ENCODE results near the gene TBX1.

DNA sequence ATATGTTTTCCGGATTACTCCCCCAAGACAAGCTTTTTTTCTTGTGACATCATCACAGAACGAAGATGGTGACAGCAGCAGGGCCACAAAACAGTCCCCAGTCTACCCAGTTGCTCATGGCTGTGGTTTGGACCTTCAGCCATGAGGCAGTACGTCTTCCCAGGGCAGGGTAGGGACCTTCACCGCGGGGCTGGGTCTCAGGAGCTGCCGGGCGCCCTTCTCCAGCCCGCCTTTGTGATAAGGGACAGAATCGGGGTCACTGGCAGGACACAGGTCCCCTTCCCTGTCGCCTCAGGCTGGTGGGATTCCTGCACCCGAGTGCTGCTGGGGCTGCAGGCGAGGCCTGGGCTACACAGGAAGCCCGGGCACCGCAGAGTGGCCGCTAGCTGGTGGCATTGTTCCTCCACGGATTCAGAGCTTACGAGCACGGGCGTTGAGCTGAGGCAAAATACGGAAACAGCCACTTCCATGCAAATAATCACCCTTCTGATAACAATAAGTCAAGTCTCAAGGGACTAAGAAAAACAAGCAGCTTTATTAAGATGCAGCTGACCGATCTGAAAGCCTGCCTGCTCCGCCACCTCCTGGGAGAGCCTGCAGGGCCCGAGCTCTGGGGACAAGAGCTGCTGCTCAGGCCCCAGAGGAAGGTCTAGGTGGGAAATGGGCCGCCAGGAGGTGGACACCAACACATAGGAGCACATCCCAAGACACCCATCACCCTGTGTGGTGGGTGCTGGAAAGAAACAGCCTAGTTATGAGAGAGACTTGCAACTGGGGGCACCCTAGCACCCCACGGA is 12.3 kb downstream of the TBX1 start:
- TF ChIP-seq NCOA2 (CRISPR knock-in tag; IDR thresholded peaks at IDR 0.05), result no peak
- TF ChIP-seq, protein P1, sequence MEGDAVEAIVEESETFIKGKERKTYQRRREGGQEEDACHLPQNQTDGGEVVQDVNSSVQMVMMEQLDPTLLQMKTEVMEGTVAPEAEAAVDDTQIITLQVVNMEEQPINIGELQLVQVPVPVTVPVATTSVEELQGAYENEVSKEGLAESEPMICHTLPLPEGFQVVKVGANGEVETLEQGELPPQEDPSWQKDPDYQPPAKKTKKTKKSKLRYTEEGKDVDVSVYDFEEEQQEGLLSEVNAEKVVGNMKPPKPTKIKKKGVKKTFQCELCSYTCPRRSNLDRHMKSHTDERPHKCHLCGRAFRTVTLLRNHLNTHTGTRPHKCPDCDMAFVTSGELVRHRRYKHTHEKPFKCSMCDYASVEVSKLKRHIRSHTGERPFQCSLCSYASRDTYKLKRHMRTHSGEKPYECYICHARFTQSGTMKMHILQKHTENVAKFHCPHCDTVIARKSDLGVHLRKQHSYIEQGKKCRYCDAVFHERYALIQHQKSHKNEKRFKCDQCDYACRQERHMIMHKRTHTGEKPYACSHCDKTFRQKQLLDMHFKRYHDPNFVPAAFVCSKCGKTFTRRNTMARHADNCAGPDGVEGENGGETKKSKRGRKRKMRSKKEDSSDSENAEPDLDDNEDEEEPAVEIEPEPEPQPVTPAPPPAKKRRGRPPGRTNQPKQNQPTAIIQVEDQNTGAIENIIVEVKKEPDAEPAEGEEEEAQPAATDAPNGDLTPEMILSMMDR (CRISPR knock-in tag; IDR thresholded peaks at IDR 0.05), result no peak; the same call in 1 of the 2 replicates
- no peak for TF ChIP-seq ZNF143 (CRISPR knock-in tag; IDR thresholded peaks at IDR 0.05)
- TF ChIP-seq SP2 (CRISPR knock-in tag; IDR thresholded peaks at IDR 0.05), result no peak
- TF ChIP-seq, protein P2, sequence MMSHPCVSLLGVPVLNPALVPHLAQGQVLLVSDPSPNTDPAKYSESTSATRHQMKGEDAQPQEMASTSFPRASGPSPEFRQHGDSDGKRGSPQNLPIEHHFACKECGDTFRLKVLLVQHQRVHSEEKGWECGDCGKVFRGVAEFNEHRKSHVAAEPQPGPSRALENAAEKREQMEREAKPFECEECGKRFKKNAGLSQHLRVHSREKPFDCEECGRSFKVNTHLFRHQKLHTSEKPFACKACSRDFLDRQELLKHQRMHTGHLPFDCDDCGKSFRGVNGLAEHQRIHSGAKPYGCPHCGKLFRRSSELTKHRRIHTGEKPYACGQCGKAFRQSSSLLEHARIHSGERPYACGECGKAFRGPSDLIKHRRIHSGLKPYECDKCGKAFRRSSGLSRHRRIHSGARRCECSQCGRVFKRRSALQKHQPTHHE (CRISPR knock-in tag; IDR thresholded peaks at IDR 0.05; ENCODE audit: borderline replicate concordance), result no peak
- TF ChIP-seq ZC3H4 (CRISPR knock-in tag; IDR thresholded peaks at IDR 0.05; ENCODE audit: borderline replicate concordance), result no peak
